GM10266 (cell line): Measurements from ENCODE around the gene TSPYL4.
"Not testable (repeated sequence)": the region's sequence is repeated elsewhere in the genome, so short reads cannot be mapped to it uniquely, and the experiment has no call there.

Source experiments
- DNase-seq: peaks from one replicate; pipeline ENCODE4 v3.0.0; 2012; ENCODE audit errors: extremely low spot score
- TF ChIP-seq, protein P1 (sequence below): IDR thresholded peaks from 2 replicates; pipeline ENCODE4 v1.5.1; 2012; ENCODE audit warnings: mild to moderate bottlenecking, low read depth; ENCODE audit not compliant: control insufficient read depth, insufficient read depth; ENCODE audit errors: missing control alignments

Gene TSPYL4

DNA sequence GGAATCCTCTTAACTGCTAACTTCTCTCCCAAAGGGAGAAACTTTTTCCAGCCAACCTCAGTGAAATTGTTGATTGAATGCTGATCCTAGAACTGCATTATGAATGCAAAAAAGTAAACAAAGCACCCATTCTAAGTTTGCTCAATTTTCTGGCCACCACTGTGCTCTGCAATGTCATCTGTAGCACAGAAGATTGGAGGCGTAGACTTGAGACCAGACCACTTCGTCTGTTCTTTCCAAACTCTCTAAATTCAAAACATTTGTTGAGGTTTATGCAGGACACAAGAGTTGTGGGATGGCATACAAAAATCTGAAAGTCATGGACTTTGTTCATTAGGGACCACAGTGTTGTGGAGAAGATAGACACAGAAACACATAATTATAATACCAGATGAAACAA lies 36.9 kb upstream of the TSPYL4 start:
- TF ChIP-seq, protein P1, sequence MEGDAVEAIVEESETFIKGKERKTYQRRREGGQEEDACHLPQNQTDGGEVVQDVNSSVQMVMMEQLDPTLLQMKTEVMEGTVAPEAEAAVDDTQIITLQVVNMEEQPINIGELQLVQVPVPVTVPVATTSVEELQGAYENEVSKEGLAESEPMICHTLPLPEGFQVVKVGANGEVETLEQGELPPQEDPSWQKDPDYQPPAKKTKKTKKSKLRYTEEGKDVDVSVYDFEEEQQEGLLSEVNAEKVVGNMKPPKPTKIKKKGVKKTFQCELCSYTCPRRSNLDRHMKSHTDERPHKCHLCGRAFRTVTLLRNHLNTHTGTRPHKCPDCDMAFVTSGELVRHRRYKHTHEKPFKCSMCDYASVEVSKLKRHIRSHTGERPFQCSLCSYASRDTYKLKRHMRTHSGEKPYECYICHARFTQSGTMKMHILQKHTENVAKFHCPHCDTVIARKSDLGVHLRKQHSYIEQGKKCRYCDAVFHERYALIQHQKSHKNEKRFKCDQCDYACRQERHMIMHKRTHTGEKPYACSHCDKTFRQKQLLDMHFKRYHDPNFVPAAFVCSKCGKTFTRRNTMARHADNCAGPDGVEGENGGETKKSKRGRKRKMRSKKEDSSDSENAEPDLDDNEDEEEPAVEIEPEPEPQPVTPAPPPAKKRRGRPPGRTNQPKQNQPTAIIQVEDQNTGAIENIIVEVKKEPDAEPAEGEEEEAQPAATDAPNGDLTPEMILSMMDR = no peak
- no peak for DNase-seq

DNA sequence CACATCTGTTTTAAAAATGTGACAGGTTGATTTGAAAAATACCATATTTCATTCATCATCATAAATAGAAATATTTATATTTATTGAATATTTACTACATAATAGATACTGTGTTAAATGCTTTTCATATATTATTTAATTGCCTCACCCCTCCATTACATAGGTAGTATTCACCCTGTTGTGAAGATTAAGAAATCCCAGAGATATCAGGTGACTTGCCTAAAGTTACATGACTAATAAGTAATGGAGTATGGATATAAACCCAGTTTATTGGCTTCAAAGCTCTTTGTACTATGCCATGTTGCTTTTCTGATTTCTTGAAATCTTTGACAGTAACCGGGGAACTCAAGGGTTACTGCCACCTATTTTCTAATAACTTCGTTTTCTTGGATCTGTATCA lies 36.0 kb upstream of the TSPYL4 start:
- TF ChIP-seq, protein P1 = no peak

DNA sequence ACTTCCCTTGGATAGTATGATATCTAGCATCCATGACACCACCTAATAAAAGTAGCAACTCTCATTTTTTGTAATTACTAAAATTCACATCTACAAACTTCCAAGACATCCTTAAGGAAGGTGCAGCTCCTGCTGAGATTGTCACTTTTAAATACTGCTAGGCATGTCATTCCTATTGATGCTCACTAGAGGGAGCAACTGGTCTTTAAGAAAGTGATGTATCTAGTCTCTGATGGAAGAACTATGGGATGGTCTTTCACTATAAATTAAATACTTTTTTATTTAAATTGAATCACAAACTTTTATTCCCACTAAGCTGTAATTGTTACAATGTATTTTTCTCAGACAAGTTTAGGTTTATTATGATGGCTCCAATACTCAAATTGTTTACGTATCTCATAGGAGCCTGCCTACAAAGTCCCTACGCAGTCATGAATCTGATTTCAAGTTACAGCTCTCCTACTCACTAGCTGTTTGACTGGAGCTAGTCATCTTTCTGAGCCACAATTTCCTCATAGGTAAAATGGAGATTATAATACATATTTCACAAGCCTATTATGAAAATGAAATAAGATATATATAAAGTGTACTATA lies 33.9 kb upstream of the TSPYL4 start:
- DNase-seq = no peak
- TF ChIP-seq, protein P1 = peak; percentile 83

More for the DNA sequence above, 36.0 kb upstream of the TSPYL4 start:
- no peak for DNase-seq

DNA sequence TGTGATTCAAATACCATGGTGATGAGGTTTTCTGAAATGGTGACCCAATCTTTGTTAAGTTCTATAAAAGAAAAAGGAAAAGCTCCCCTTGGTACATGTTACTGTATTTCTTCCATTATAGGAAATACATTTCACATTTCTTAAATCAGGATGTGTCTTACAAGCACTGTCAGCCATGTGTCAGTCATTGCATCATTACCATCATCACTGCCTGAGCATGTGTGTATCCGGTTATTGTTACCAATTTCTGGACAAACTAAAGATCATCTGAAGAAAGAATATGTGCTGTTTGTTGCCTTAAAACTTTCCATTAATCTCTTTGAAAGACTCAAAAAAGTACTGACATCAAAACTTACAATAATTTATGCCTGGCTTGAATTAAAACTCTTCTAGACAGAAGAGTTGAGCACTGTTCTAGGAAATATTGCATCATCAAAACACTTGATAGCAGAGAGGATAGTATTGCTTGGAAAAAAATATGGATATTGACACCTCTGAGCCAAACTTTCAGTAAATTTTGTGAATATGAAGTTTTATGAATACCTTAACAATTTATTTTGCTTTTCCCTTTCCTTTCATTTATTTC lies 33.0 kb upstream of the TSPYL4 start:
- TF ChIP-seq, protein P1 = no peak
- DNase-seq = no peak

DNA sequence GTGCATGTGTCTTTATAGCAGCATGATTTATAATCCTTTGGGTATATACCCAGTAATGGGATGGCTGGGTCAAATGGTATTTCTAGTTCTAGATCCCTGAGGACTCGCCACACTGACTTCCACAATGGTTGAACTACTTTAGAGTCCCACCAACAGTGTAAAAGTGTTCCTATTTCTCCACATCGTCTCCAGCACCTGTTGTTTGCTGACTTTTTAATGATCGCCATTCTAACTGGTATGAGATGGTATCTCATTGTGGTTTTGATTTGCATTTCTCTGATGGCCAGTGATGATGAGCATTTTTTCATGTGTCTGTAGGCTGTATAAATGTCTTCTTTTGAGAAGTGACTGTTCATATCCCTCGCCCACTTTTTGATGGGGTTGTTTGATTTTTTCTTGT lies 31.1 kb upstream of the TSPYL4 start:
- DNase-seq = not testable (repeated sequence)

DNA sequence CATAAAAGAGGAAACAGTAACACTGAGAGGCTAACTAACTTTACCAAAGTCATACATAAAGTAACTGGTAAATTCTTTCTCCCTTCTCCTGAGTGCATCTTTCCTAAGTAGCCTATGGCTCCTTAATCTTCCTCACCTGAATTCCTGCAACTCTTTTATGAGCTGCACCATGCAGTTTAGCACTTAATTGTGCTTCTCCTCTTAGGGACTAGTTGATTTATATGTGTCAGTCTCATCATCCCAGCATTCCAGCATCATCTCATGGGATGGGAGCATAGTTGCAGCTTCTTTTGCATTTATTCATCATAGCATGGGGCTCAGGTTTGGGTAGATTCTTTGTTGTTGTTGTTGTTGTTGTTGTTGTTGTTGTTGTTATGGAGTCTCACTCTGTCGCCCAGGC lies 29.3 kb upstream of the TSPYL4 start:
- DNase-seq = no peak
- TF ChIP-seq, protein P1 = no peak

DNA sequence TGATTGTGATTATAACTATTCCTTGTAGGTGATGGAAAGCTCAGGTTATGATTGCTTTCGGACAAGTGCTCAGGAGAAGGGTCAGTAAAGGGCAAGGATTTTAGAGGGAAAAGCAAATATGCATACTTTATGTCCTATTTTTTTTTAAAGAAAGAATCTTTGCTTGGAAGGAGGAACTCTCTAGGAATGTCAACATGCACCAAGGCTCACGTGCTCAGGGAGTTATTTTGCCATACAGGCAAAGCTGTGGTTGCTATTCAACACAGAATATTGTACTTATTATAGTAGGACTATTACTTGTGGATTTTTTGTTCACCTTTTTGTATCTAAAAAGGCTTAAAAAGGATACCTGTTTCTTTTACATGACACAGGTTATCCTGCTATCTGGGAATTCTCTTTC lies 28.8 kb upstream of the TSPYL4 start:
- DNase-seq = no peak
- TF ChIP-seq, protein P1 = no peak

DNA sequence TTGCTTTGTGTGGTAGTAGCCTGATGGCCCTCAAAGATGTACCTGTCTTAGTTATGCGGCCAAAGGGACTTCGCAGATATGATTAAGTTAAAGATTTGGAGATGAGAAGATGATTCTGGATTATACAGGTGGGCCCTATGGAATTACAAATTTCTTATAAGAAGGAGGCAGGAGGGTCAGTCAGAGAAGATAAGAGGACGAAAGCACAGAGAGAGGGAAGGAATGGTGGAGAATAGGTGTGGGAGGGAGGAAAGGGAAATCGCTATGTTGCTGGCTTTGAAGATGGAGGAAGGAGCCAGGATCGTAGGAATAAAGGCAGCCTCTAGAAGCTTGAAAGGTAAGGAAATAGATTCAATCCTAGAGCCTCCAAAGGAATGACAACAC lies 27.1 kb upstream of the TSPYL4 start:
- no peak for DNase-seq
- TF ChIP-seq, protein P1 = no peak
